NB4 (cell line): Measurements from ENCODE around the gene AGPAT3.

Experiments used
- POLR2A ChIP-seq: IDR thresholded peaks from 2 replicates; pipeline ENCODE4 v1.6.1; 2011; ENCODE audit warnings: mild to moderate bottlenecking; ENCODE audit not compliant: insufficient read length; ENCODE audit errors: extremely low read depth
- TF ChIP-seq, protein P1 (sequence below): IDR thresholded peaks from one replicate; pipeline ENCODE4 v1.5.1; 2012; ENCODE audit warnings: low read depth, low read length
- TF ChIP-seq, protein P2 (sequence below): IDR thresholded peaks from 2 replicates; pipeline ENCODE4 v1.6.1; 2011; ENCODE audit warnings: low read depth, low read length

DNA sequence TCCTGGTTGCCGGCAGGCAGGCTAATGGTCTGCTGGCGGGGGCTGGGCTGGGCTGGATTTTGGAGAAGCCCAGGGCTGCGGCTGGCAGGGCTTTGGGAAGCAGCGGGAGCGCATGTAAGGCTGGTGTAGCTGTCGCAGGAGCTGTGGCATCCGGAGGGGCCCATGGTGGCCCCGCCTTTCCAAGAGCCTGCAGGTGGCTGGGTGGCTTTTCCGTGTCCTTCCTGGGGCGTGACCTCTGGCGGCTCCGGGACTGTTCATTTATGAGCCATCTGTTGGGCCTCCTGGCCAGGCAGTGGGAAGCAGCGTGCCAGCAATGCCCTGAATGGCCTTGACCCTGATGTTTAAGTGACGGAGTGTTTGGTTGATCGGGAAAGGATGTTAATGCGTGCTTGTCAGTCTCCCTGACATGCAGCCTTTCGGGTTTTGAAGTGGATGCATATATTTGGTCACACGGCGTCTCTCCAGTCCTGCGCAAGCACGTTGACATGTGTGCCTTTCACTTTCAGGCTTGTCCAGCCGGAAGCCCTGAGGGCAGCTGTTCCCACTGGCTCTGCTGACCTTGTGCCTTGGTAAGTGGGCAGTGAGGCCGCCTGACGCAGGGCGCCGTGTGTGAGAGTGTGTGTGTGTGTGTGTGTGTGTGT lies 38.5 kb downstream of the AGPAT3 start:
- TF ChIP-seq, protein P1, sequence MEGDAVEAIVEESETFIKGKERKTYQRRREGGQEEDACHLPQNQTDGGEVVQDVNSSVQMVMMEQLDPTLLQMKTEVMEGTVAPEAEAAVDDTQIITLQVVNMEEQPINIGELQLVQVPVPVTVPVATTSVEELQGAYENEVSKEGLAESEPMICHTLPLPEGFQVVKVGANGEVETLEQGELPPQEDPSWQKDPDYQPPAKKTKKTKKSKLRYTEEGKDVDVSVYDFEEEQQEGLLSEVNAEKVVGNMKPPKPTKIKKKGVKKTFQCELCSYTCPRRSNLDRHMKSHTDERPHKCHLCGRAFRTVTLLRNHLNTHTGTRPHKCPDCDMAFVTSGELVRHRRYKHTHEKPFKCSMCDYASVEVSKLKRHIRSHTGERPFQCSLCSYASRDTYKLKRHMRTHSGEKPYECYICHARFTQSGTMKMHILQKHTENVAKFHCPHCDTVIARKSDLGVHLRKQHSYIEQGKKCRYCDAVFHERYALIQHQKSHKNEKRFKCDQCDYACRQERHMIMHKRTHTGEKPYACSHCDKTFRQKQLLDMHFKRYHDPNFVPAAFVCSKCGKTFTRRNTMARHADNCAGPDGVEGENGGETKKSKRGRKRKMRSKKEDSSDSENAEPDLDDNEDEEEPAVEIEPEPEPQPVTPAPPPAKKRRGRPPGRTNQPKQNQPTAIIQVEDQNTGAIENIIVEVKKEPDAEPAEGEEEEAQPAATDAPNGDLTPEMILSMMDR: no peak
- no peak for TF ChIP-seq POLR2A
- TF ChIP-seq, protein P2, sequence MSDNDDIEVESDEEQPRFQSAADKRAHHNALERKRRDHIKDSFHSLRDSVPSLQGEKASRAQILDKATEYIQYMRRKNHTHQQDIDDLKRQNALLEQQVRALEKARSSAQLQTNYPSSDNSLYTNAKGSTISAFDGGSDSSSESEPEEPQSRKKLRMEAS: no peak
